Stomach (tissue), 9 donors: Measurements from ENCODE around the gene ZFHX3. TPM values are rescaled to one million over a fixed set of nuclear protein-coding genes. Genes with fewer than 3 reads are reported as not detected.

Experiments used
- DNase-seq, 2 donors: peaks; one replicate each; pipeline versions ENCODE4 v3.0.0 to v3.0.0-alpha.2; 2013 to 2019
- H3K27ac ChIP-seq, 5 donors: fragments of 200-600 bp in 4 of 5; sonication (generic) in 4 of 5; one replicate each; pipeline ENCODE4 v1.5.1; 2013 to 2019; ENCODE audit warnings: mild to moderate bottlenecking in 1 of 5, moderate library complexity in 1 of 5
- H3K27me3 ChIP-seq, 3 donors: fragments of 200-600 bp; sonication (generic); one replicate each; pipeline ENCODE4 v1.5.1; 2017 to 2019; ENCODE audit warnings: mixed run types in 1 of 3
- H3K36me3 ChIP-seq, 4 donors: fragments of 200-600 bp; sonication (generic); 1 replicate in 3 of 4; 2 replicates in 1 of 4; pipeline ENCODE4 v1.5.1; 2016 to 2019
- H3K4me1 ChIP-seq, 4 donors: fragments of 200-600 bp; sonication (generic); one replicate each; pipeline ENCODE4 v1.5.1; 2016 to 2019
- H3K4me3 ChIP-seq, 4 donors: fragments of 200-600 bp; sonication (generic) in 3 of 4; one replicate each; pipeline ENCODE4 v1.5.1; 2016 to 2019; ENCODE audit warnings: mild to moderate bottlenecking in 1 of 4
- H3K9me3 ChIP-seq, 4 donors: fragments of 200-600 bp; sonication (generic); one replicate each; pipeline ENCODE4 v1.5.1; 2016 to 2019
- CTCF ChIP-seq, 7 experiments: fragments of 450-650 bp in 4 of 7; fragments of 200-600 bp in 3 of 7; sonication (generic) in 3 of 7; IDR thresholded peaks; one replicate each; pipeline ENCODE4 v1.5.1; 2016 to 2019; ENCODE audit warnings: antibody characterized with exemption in 7 of 7, control low read depth in 2 of 7, mild to moderate bottlenecking in 1 of 7
- EP300 ChIP-seq: sonication (generic); formaldehyde crosslinking; IDR thresholded peaks from one replicate; pipeline ENCODE4 v1.6.1; 2017; ENCODE audit warnings: antibody characterized with exemption
- POLR2A ChIP-seq, 4 donors: fragments of 450-650 bp; IDR thresholded peaks; one replicate each; pipeline ENCODE4 v1.6.1; 2016; ENCODE audit warnings: antibody characterized with exemption in 4 of 4, control low read depth in 2 of 4, mild to moderate bottlenecking in 1 of 4, moderate library complexity in 1 of 4
- POLR2AphosphoS5 ChIP-seq, 3 donors: sonication (generic); formaldehyde crosslinking; IDR thresholded peaks; one replicate each; pipeline ENCODE4 v1.6.1; 2016; ENCODE audit warnings: antibody characterized with exemption in 3 of 3
- WGBS, 5 donors: extraction: QIAGEN DNeasy Blood & Tissue Kit in 3 of 5; methylation state at CpG; one replicate each; pipeline versions ENCODE4 v1.1.5 to v1.1.7; 2013 to 2018; 5-methylcytosine and 5-hydroxymethylcytosine counted together
- intact Hi-C: fragments of 100-400 bp; cut with DNase I; formaldehyde crosslinking; loops from one replicate; pipeline ENCODE4 v1.15.1; 2023; ENCODE audit warnings: low total_unique reads
- polyA plus RNA-seq, 3 donors: library from polyadenylated mRNA; stranded (reverse); fragments of 200-250 nt; gene quantifications; one replicate each; pipeline ENCODE4 v1.2.3, GENCODE V29; 2013
- total RNA-seq, 5 donors: library from RNA; depleted of rRNA; stranded (reverse); fragments of >200 nt; gene quantifications; one replicate each; pipeline versions ENCODE4 v1.1.0 to v1.2.3, GENCODE V29; 2014 to 2016
- donor health status: healthy with polysubstance abuse.
- donor health status: Bipolar disorder and iron deficiency.
- donor health status: healthy.

Gene ZFHX3
- total and polyA plus RNA-seq, 8 donors, result 1.1 to 27.5 (median 11.8) TPM

- TF ChIP-seq POLR2A (IDR thresholded peaks at IDR 0.05), result no peak
- no peak for TF ChIP-seq EP300
- peak in 2 of 3 donors; percentile 15 to 72 for TF ChIP-seq POLR2AphosphoS5 (IDR thresholded peaks at IDR 0.05)
- peak in 6 of 7 experiments; percentile 41 to 99 (median 96) for TF ChIP-seq CTCF (IDR thresholded peaks at IDR 0.05)
- H3K27ac ChIP-seq, result no peak overlapping the region
- 42 to 54% (median 46%) methylated on average over 13 of the region's 13 CpGs for WGBS, 5 donors
- no peaks in the 10 kb centered on the region for H3K27me3 ChIP-seq
- intact Hi-C loops, result no loop called here
- H3K9me3 ChIP-seq, result no peaks in the 10 kb centered on the region
- no peak overlapping the region for H3K4me3 ChIP-seq
- DNase-seq, result peak; percentile 86 to 91
- H3K36me3 ChIP-seq, result peaks cover 3 to 15% (median 10%) of the 10 kb centered on the region in 4 donors
- peaks cover 0 to 28% (median 16%) of the 10 kb centered on the region in 4 donors for H3K4me1 ChIP-seq
These were observed 215.2 kb downstream of the ZFHX3 start for GRCh38 chr16:72832621-72833248.

GRCh38 chr16:72829846-72830775 is 217.8 kb downstream of the ZFHX3 start:
- Histone ChIP-seq H3K27me3 (no peaks in the 10 kb centered on the region), H3K27ac (no peak overlapping the region), H3K4me1 (peaks cover 0 to 30% (median 19%) of the 10 kb centered on the region in 4 donors), H3K4me3 (no peak overlapping the region), H3K9me3 (no peaks in the 10 kb centered on the region), H3K36me3 (peaks cover 3 to 15% (median 12%) of the 10 kb centered on the region in 4 donors)
- no peak for TF ChIP-seq EP300
- no peak for TF ChIP-seq CTCF (IDR thresholded peaks at IDR 0.05)
- TF ChIP-seq POLR2AphosphoS5 (IDR thresholded peaks at IDR 0.05), result no peak
- TF ChIP-seq POLR2A (IDR thresholded peaks at IDR 0.05), result no peak
- DNase-seq, result no peak
- intact Hi-C loops, result no loop called here
- 78 to 83% (median 82%) methylated on average over 12 of the region's 12 CpGs for WGBS, 5 donors

GRCh38 chr16:72827866-72828265 is 220.1 kb downstream of the ZFHX3 start:
- H3K27ac ChIP-seq, result no peak overlapping the region
- TF ChIP-seq POLR2AphosphoS5 (IDR thresholded peaks at IDR 0.05) (no peak), CTCF (IDR thresholded peaks at IDR 0.05) (no peak), EP300 (no peak), POLR2A (IDR thresholded peaks at IDR 0.05) (no peak)
- intact Hi-C loops, result no loop called here
- peaks cover 3 to 15% (median 12%) of the 10 kb centered on the region in 4 donors for H3K36me3 ChIP-seq
- H3K4me3 ChIP-seq, result no peak overlapping the region
- no peaks in the 10 kb centered on the region for H3K27me3 ChIP-seq
- H3K9me3 ChIP-seq, result no peaks in the 10 kb centered on the region
- peaks cover 0 to 26% (median 18%) of the 10 kb centered on the region in 4 donors for H3K4me1 ChIP-seq
- 50 to 65% (median 55%) methylated on average over 7 of the region's 7 CpGs for WGBS, 5 donors
- peak in 1 of 2 donors; percentile 48 for DNase-seq

GRCh38 chr16:72825912-72826621 is 221.9 kb downstream of the ZFHX3 start:
- H3K36me3 ChIP-seq, result peaks cover 3 to 15% (median 12%) of the 10 kb centered on the region in 4 donors
- intact Hi-C loops, result no loop called here
- H3K4me3 ChIP-seq, result no peak overlapping the region
- no peaks in the 10 kb centered on the region for H3K27me3 ChIP-seq
- no peak for TF ChIP-seq POLR2A (IDR thresholded peaks at IDR 0.05)
- TF ChIP-seq POLR2AphosphoS5 (IDR thresholded peaks at IDR 0.05), result no peak
- no peak for TF ChIP-seq EP300
- no peak for TF ChIP-seq CTCF (IDR thresholded peaks at IDR 0.05)
- 81 to 90% (median 85%) methylated on average over 11 of the region's 11 CpGs for WGBS, 5 donors
- H3K4me1 ChIP-seq, result peaks cover 0 to 16% (median 13%) of the 10 kb centered on the region in 4 donors
- H3K9me3 ChIP-seq, result no peaks in the 10 kb centered on the region
- no peak overlapping the region for H3K27ac ChIP-seq
- no peak for DNase-seq
